ENCODE measurements around the gene PNKP. TPM values are rescaled to one million over a fixed set of nuclear protein-coding genes. Genes with fewer than 3 reads are reported as not detected.

The PNKP gene
- total and polyA plus RNA-seq, 2 of the 8 experiments (the other 6 are each of a cell fraction or from before 2014, with no cell fraction given), result 45.8 to 105 TPM

GRCh38 chr19:49881186-49881585, 13.8 kb upstream of the PNKP start:
- CTCF ChIA-PET (ENCODE audit: partially characterized antibody), result interaction anchor here (1.1 to 2.0 kb wide), 3 partner anchors 10 to 94 kb away, joined by 3 to 5 read pairs (median 3); no protein-coding TSS in a partner anchor
- no peak overlapping the region for H2BK120ac ChIP-seq (replicated peaks; ENCODE audit: low read depth, low read length)
- no peak for DNase-seq (ENCODE audit: low read depth in 1 of 2, low spot score in 2 of 2)
- H3K9ac ChIP-seq (replicated peaks in 1 of 4; ENCODE audit: extremely low read depth in 1 of 4, low read depth in 3 of 4, low read length in 3 of 4), result no peak overlapping the region
- no peak overlapping the region for H3K14ac ChIP-seq (ENCODE audit: insufficient read length)
- peaks cover 9% of the 10 kb centered on the region for H3K23me2 ChIP-seq (ENCODE audit: low read depth, low read length)
- no peak overlapping the region for H2BK12ac ChIP-seq (ENCODE audit: low read depth, low read length)
- H4K91ac ChIP-seq (replicated peaks; ENCODE audit: insufficient read length, low read length), result no peak overlapping the region
- H4K20me1 ChIP-seq (replicated peaks in 1 of 2; ENCODE audit: control insufficient read depth in 1 of 2, insufficient read depth in 2 of 2, low read length in 2 of 2), result peaks cover 10 to 18% of the 10 kb centered on the region in 2 experiments
- H3K9me3 ChIP-seq (ENCODE audit: insufficient read depth in 2 of 2, low read depth in 1 of 2, low read length in 1 of 2), result no peaks in the 10 kb centered on the region
- no peak overlapping the region for H3K18ac ChIP-seq (ENCODE audit: extremely low read depth, low read length)
- H3K4ac ChIP-seq (replicated peaks; ENCODE audit: insufficient read length, low read depth, low read length), result no peak overlapping the region
- H3K4me2 ChIP-seq (ENCODE audit: insufficient read depth in 1 of 2, low read depth in 2 of 2, low read length in 2 of 2), result no peak overlapping the region
- no peak overlapping the region for H3K23ac ChIP-seq (ENCODE audit: insufficient read length)
- H3K79me1 ChIP-seq (ENCODE audit: low read depth, low read length), result peaks cover 9% of the 10 kb centered on the region; the same call in 1 of the 2 replicates
- no peak overlapping the region for H2AK5ac ChIP-seq (ENCODE audit: low read depth, low read length)
- no peak for FAIRE-seq
- POLR2A ChIA-PET (ENCODE audit: partially characterized antibody), result interaction anchor here (0.8 to 2.0 kb wide), 8 partner anchors 9 to 71 kb away, joined by 3 to 8 read pairs (median 3); no protein-coding TSS in a partner anchor
- peaks cover 0 to 12% of the 10 kb centered on the region in 2 experiments; a peak in 2 of 4 replicates for H3K79me2 ChIP-seq (ENCODE audit: control insufficient read depth in 1 of 2, insufficient read depth in 2 of 2, low read length in 2 of 2)
- no peak overlapping the region for H2BK20ac ChIP-seq (ENCODE audit: low read length)
- no peaks in the 10 kb centered on the region for H3K27me3 ChIP-seq (replicated peaks in 1 of 4; ENCODE audit: control insufficient read depth in 3 of 4, extremely low read depth in 1 of 4, insufficient read depth in 3 of 4, low read length in 3 of 4)
- no peak overlapping the region for H2BK15ac ChIP-seq (ENCODE audit: low read length)
- H3K56ac ChIP-seq (replicated peaks; ENCODE audit: insufficient read length, low read depth, low read length), result no peak overlapping the region
- H2AFZ ChIP-seq (ENCODE audit: low read length), result no peak overlapping the region
- TF ChIP-seq SP1 (IDR thresholded peaks at IDR 0.05; ENCODE audit: low read depth, low read length) (no peak), BRCA1 (IDR thresholded peaks at IDR 0.05; ENCODE audit: low read depth, low read length) (no peak), TEAD4 (IDR thresholded peaks at IDR 0.05; ENCODE audit: low read depth, low read length) (no peak), EP300 (IDR thresholded peaks at IDR 0.05; ENCODE audit: borderline replicate concordance in 1 of 2, low read depth in 2 of 2, low read length in 2 of 2) (no peak), TCF12 (IDR thresholded peaks at IDR 0.05; ENCODE audit: low read depth, low read length) (no peak), KDM4A (IDR thresholded peaks at IDR 0.05; ENCODE audit: low read depth, low read length, severe bottlenecking) (no peak), RXRA (IDR thresholded peaks at IDR 0.05; ENCODE audit: insufficient read depth, low read depth, low read length) (no peak), SRF (IDR thresholded peaks at IDR 0.05; ENCODE audit: low read depth, low read length) (no peak), FOSL1 (IDR thresholded peaks at IDR 0.05; ENCODE audit: insufficient read depth, low read depth, low read length) (no peak), SIRT6 (IDR thresholded peaks at IDR 0.05; ENCODE audit: low read length) (no peak), CHD1 (IDR thresholded peaks at IDR 0.05; ENCODE audit: low read depth, low read length) (no peak), USF2 (IDR thresholded peaks at IDR 0.05; ENCODE audit: low read length) (no peak), JUN (IDR thresholded peaks at IDR 0.05; ENCODE audit: low read depth, low read length) (no peak)
- H3K36me3 ChIP-seq (ENCODE audit: control insufficient read depth in 2 of 4, insufficient read depth in 4 of 4, low read length in 3 of 4), result peaks cover 22 to 56% (median 47%) of the 10 kb centered on the region in 4 experiments
- no peak overlapping the region for H2BK5ac ChIP-seq (ENCODE audit: low read depth, low read length)
- H4K5ac ChIP-seq (ENCODE audit: insufficient read length, low read depth, low read length), result no peak overlapping the region
- H3K4me3 ChIP-seq (ENCODE audit: extremely low read depth in 1 of 4, insufficient read depth in 2 of 4, low read depth in 3 of 4, low read length in 4 of 4), result no peak overlapping the region
- H3K4me1 ChIP-seq (replicated peaks in 1 of 4; ENCODE audit: control insufficient read depth in 3 of 4, insufficient read depth in 4 of 4, low read length in 3 of 4), result peaks cover 0 to 7% (median 4%) of the 10 kb centered on the region in 4 experiments; a peak in 5 of 7 replicates
- WGBS, 2 experiments (ENCODE audit: extremely low coverage in 1 of 2, insufficient coverage in 1 of 2, insufficient read length in 1 of 2, insufficient replicate concordance in 2 of 2, low coverage in 1 of 2, low lambda C conversion rate in 2 of 2, missing lambda C conversion rate in 1 of 2), result 94% methylated on average over 17 of the region's 17 CpGs; no CpG with 5 or more reads in 1 of the 2 experiments
- peak overlapping the region; percentile 22; the same call in 1 of the 2 replicates for H4K8ac ChIP-seq (ENCODE audit: extremely low read depth, insufficient read depth, low read length)
- no peak overlapping the region for H3K27ac ChIP-seq (ENCODE audit: low read depth, low read length)

Measured in H1 (cell line).